SU-DHL-6 (cell line): ENCODE data around the gene ATXN7.

Experiments used
- H2AFZ ChIP-seq: fragments of 200-600 bp; sonication (generic); 2 replicates; pipeline ENCODE4 v1.6.1; 2014; ENCODE audit warnings: low read depth, mild to moderate bottlenecking, moderate library complexity, mixed read lengths, antibody characterized with exemption, low read length; ENCODE audit not compliant: severe bottlenecking
- H3F3A ChIP-seq: fragments of 200-600 bp; shearing (Covaris generic); 2 replicates; pipeline ENCODE4 v1.6.0; 2016; ENCODE audit warnings: antibody characterized with exemption, mild to moderate bottlenecking; ENCODE audit not compliant: insufficient read depth
- H3K27ac ChIP-seq: fragments of 200-600 bp; sonication (generic); 2 replicates; pipeline ENCODE4 v1.5.1; 2016; ENCODE audit warnings: low read depth, mild to moderate bottlenecking, low read length, moderate library complexity, mixed read lengths
- H3K27me3 ChIP-seq: fragments of 200-600 bp; sonication (generic), shearing (Covaris generic); 2 replicates; pipeline ENCODE4 v1.6.0; 2014; ENCODE audit warnings: mild to moderate bottlenecking, low read length
- H3K36me3 ChIP-seq: fragments of 200-600 bp; sonication (generic); 2 replicates; pipeline ENCODE4 v1.6.1; 2014; ENCODE audit warnings: mild to moderate bottlenecking, low read length, mixed read lengths
- H3K4me2 ChIP-seq: fragments of 300-600, 200-600 bp; shearing (Covaris generic), sonication (generic); 2 replicates; pipeline ENCODE4 v1.6.0; 2014; ENCODE audit warnings: low read length, low read depth, mild to moderate bottlenecking; ENCODE audit not compliant: poor library complexity, severe bottlenecking
- H3K4me3 ChIP-seq: fragments of 200-600 bp; sonication (generic); 2 replicates; pipeline ENCODE4 v1.5.1; 2014; ENCODE audit warnings: antibody characterized with exemption, low read length, mild to moderate bottlenecking, mixed read lengths; ENCODE audit not compliant: insufficient read depth, poor library complexity, severe bottlenecking
- H3K79me2 ChIP-seq: fragments of 200-600 bp; sonication (generic); 2 replicates; pipeline ENCODE4 v1.6.1; 2014; ENCODE audit warnings: mild to moderate bottlenecking, low read length, moderate library complexity; ENCODE audit not compliant: insufficient read depth
- H3K9ac ChIP-seq: fragments of 200-600 bp; sonication (generic); 2 replicates; pipeline ENCODE4 v1.7.0; 2014; ENCODE audit warnings: mild to moderate bottlenecking, low read length
- H3K9me2 ChIP-seq: fragments of 200-600 bp; sonication (generic); replicated peaks from 2 replicates; pipeline ENCODE4 v1.6.1; 2014; ENCODE audit warnings: low read length; ENCODE audit not compliant: insufficient read depth
- H3K9me3 ChIP-seq: fragments of 200-600 bp; sonication (generic); 2 replicates; pipeline ENCODE4 v1.6.1; 2014; ENCODE audit warnings: low read length, mixed read lengths; ENCODE audit not compliant: insufficient read depth
- H4K20me1 ChIP-seq: fragments of 200-600 bp; sonication (generic); 2 replicates; pipeline ENCODE4 v1.6.1; 2014; ENCODE audit warnings: low read depth, mild to moderate bottlenecking, antibody characterized with exemption, low read length, moderate library complexity, mixed read lengths
- CTCF ChIP-seq: fragments of 200-600 bp; sonication (generic); IDR thresholded peaks from one replicate; pipeline ENCODE4 v1.5.1; 2017; ENCODE audit warnings: antibody characterized with exemption, mild to moderate bottlenecking, low read length, moderate library complexity; ENCODE audit not compliant: insufficient read depth, poor library complexity, severe bottlenecking
- EZH2phosphoT487 ChIP-seq: fragments of 200-600 bp; sonication (generic), shearing (Covaris generic); conservative IDR thresholded peaks from 2 replicates; pipeline ENCODE4 v1.6.1; 2018; ENCODE audit warnings: mild to moderate bottlenecking, antibody characterized with exemption, low read length, moderate library complexity, mixed read lengths

Gene ATXN7

GRCh38 chr3:63908776-63909175, 45.1 kb downstream of the ATXN7 start:
- H3K27ac ChIP-seq: no peak overlapping the region
- H3K79me2 ChIP-seq: peaks cover 8% of the 10 kb centered on the region
- H4K20me1 ChIP-seq: no peaks in the 10 kb centered on the region
- H3K27me3 ChIP-seq: no peaks in the 10 kb centered on the region
- no peaks in the 10 kb centered on the region for H3K9me3 ChIP-seq
- no peak overlapping the region for H2AFZ ChIP-seq
- no peak overlapping the region for H3K4me2 ChIP-seq
- H3F3A ChIP-seq: peaks cover 30% of the 10 kb centered on the region
- H3K9me2 ChIP-seq: no peaks in the 10 kb centered on the region
- TF ChIP-seq CTCF (no peak), EZH2phosphoT487 (no peak)
- no peak overlapping the region for H3K9ac ChIP-seq
- H3K36me3 ChIP-seq: no peaks in the 10 kb centered on the region; the same call in 1 of the 2 replicates
- H3K4me3 ChIP-seq: no peak overlapping the region

GRCh38 chr3:63909431-63909830, 45.8 kb downstream of the ATXN7 start:
- no peak for TF ChIP-seq EZH2phosphoT487
- no peak for TF ChIP-seq CTCF
- Histone ChIP-seq H3K4me2 (no peak overlapping the region), H3K79me2 (peaks cover 15% of the 10 kb centered on the region), H3K27me3 (no peaks in the 10 kb centered on the region), H3K9ac (no peak overlapping the region), H2AFZ (no peak overlapping the region), H3K9me3 (no peaks in the 10 kb centered on the region), H4K20me1 (no peaks in the 10 kb centered on the region), H3F3A (peaks cover 30% of the 10 kb centered on the region), H3K27ac (no peak overlapping the region), H3K4me3 (no peak overlapping the region), H3K36me3 (no peaks in the 10 kb centered on the region; the same call in 1 of the 2 replicates), H3K9me2 (no peaks in the 10 kb centered on the region)

GRCh38 chr3:63910001-63910400, 46.3 kb downstream of the ATXN7 start:
- no peaks in the 10 kb centered on the region for H3K9me2 ChIP-seq
- H3K9me3 ChIP-seq: no peaks in the 10 kb centered on the region
- no peaks in the 10 kb centered on the region for H3K27me3 ChIP-seq
- H4K20me1 ChIP-seq: no peaks in the 10 kb centered on the region
- H3K9ac ChIP-seq: no peak overlapping the region
- peaks cover 17% of the 10 kb centered on the region for H3K79me2 ChIP-seq
- no peak overlapping the region for H3K27ac ChIP-seq
- H2AFZ ChIP-seq: no peak overlapping the region
- H3K4me3 ChIP-seq: no peak overlapping the region
- H3K36me3 ChIP-seq: no peaks in the 10 kb centered on the region; the same call in 1 of the 2 replicates
- no peak for TF ChIP-seq CTCF
- no peak for TF ChIP-seq EZH2phosphoT487
- H3K4me2 ChIP-seq: no peak overlapping the region
- peaks cover 30% of the 10 kb centered on the region for H3F3A ChIP-seq
